Trophoblast cell (in vitro differentiated cells and primary cell): ENCODE measurements around the gene USP17L26.
"Not testable (repeated sequence)": the region's sequence is repeated elsewhere in the genome, so short reads cannot be mapped to it uniquely, and the experiment has no call there.

ENCODE experiments used
- DNase-seq, 2 donors: peaks; one replicate each; pipeline ENCODE4 v3.0.0-alpha.2; 2016
- H2AFZ ChIP-seq: 2 replicates; pipeline ENCODE4 v1.6.1; 2013; ENCODE audit warnings: low read length, moderate library complexity, mild to moderate bottlenecking; ENCODE audit not compliant: insufficient read depth, poor library complexity
- H2AK5ac ChIP-seq: 2 replicates; pipeline ENCODE4 v1.6.1; 2013; ENCODE audit warnings: mild to moderate bottlenecking, low read length
- H2BK120ac ChIP-seq: 2 replicates; pipeline ENCODE4 v1.6.1; 2013; ENCODE audit warnings: low read length, mild to moderate bottlenecking, moderate library complexity; ENCODE audit not compliant: insufficient read depth, poor library complexity
- H2BK12ac ChIP-seq: 2 replicates; pipeline ENCODE4 v1.6.1; 2013; ENCODE audit warnings: mild to moderate bottlenecking, low read length, moderate library complexity
- H2BK5ac ChIP-seq: 2 replicates; pipeline ENCODE4 v1.6.1; 2013; ENCODE audit warnings: low read length, low read depth, moderate library complexity, mild to moderate bottlenecking; ENCODE audit not compliant: poor library complexity
- H3K14ac ChIP-seq: 2 replicates; pipeline ENCODE4 v1.6.1; 2013; ENCODE audit warnings: mild to moderate bottlenecking, low read length
- H3K18ac ChIP-seq: 2 replicates; pipeline ENCODE4 v1.6.1; 2013; ENCODE audit warnings: mild to moderate bottlenecking, low read length
- H3K23ac ChIP-seq: 2 replicates; pipeline ENCODE4 v1.6.1; 2013; ENCODE audit warnings: low read length
- H3K27ac ChIP-seq: 2 replicates; pipeline ENCODE4 v1.5.1; 2013; ENCODE audit warnings: low read depth, mild to moderate bottlenecking, inconsistent platforms, low read length, moderate library complexity
- H3K27me3 ChIP-seq: 2 replicates; pipeline ENCODE4 v1.6.1; 2013; ENCODE audit warnings: inconsistent platforms, mild to moderate bottlenecking, low read length, moderate library complexity; ENCODE audit not compliant: insufficient read depth
- H3K36me3 ChIP-seq, 2 experiments: 1 replicate in 1 of 2; 2 replicates in 1 of 2; pipeline ENCODE4 v1.6.1; 2013; ENCODE audit warnings: low read length in 2 of 2, mild to moderate bottlenecking in 2 of 2, moderate library complexity in 1 of 2; ENCODE audit not compliant: insufficient read depth in 2 of 2, control insufficient read depth in 1 of 2
- H3K4ac ChIP-seq: 2 replicates; pipeline ENCODE4 v1.6.1; 2013; ENCODE audit warnings: low read depth, mild to moderate bottlenecking, low read length, moderate library complexity
- H3K4me1 ChIP-seq, 2 experiments: 1 replicate in 1 of 2; 2 replicates in 1 of 2; pipeline ENCODE4 v1.6.1; 2013; ENCODE audit warnings: low read length in 2 of 2, mild to moderate bottlenecking in 2 of 2, moderate library complexity in 1 of 2; ENCODE audit not compliant: insufficient read depth in 2 of 2, control insufficient read depth in 1 of 2
- H3K4me2 ChIP-seq: 2 replicates; pipeline ENCODE4 v1.6.1; 2013; ENCODE audit warnings: inconsistent platforms, mild to moderate bottlenecking, low read length, moderate library complexity
- H3K4me3 ChIP-seq: 2 replicates; pipeline ENCODE4 v1.5.1; 2013; ENCODE audit warnings: mild to moderate bottlenecking, low read depth, low read length, inconsistent platforms
- H3K79me1 ChIP-seq: one replicate; pipeline ENCODE4 v1.6.1; 2013; ENCODE audit warnings: low read length
- H3K79me2 ChIP-seq: 2 replicates; pipeline ENCODE4 v1.6.1; 2013; ENCODE audit warnings: low read length, mild to moderate bottlenecking; ENCODE audit not compliant: control insufficient read depth, insufficient read depth, poor library complexity
- H3K9ac ChIP-seq: 2 replicates; pipeline ENCODE4 v1.6.1; 2013; ENCODE audit warnings: mild to moderate bottlenecking, low read length
- H3K9me3 ChIP-seq: 2 replicates; pipeline ENCODE4 v1.6.1; 2013; ENCODE audit warnings: low read depth, mild to moderate bottlenecking, control low read depth, inconsistent platforms, low read length; ENCODE audit not compliant: insufficient read depth
- H4K12ac ChIP-seq: 2 replicates; pipeline ENCODE4 v1.6.1; 2013; ENCODE audit warnings: low read depth, mild to moderate bottlenecking, low read length, moderate library complexity
- H4K8ac ChIP-seq: 2 replicates; pipeline ENCODE4 v1.6.1; 2013; ENCODE audit warnings: low read depth, mild to moderate bottlenecking, low read length, moderate library complexity
- H4K91ac ChIP-seq: one replicate; pipeline ENCODE4 v1.6.1; 2013; ENCODE audit warnings: low read depth, mild to moderate bottlenecking, low read length, moderate library complexity
- WGBS: extraction: QIAGEN DNeasy Blood & Tissue Kit; methylation state at CpG from one replicate; pipeline ENCODE4 v1.1.7; 2013; ENCODE audit warnings: missing lambda C conversion rate; ENCODE audit not compliant: insufficient read length, insufficient coverage; ENCODE audit errors: extremely low coverage; 5-methylcytosine and 5-hydroxymethylcytosine counted together

USP17L26 gene

DNA sequence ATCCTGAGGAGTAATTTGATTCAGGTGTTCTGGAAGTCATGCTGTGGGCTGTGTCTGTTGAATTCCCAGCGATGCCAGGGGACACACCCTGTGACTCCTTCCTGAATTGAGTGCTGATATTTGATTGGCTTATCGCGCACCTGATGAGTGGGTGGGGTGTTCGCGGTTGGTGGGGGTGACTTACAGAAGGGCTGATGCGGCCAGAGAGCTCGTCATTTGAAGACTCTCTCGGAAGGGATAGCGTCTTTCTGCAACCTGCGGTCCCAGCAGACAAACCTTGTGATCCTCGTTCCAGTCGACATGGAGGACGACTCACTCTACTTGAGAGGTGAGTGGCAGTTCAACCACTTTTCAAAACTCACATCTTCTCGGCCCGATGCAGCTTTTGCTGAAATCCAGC lies 4.6 kb downstream of the USP17L26 start, which contains the start of gene USP17L5:
TSS of gene USP17L5 (plus strand) at position 301 of the 400 bp plus-strand sequence. CDS start at position 301, 0 bp downstream.
- not testable (repeated sequence) for H3K9ac ChIP-seq

GRCh38 chr4:9343848-9344247 lies 9.4 kb downstream of the USP17L26 start, which contains the start of gene USP17L27:
USP17L27 (plus strand) TSS chr4:9344148; CDS start chr4:9344148, 0 bp downstream.
- H4K12ac ChIP-seq, H3K79me1 ChIP-seq, H2BK5ac ChIP-seq, H3K4me3 ChIP-seq, H3K18ac ChIP-seq, DNase-seq, H3K27me3 ChIP-seq, H3K4me1 ChIP-seq, H3K9ac ChIP-seq, H4K91ac ChIP-seq, H3K23ac ChIP-seq, H2AK5ac ChIP-seq, H3K27ac ChIP-seq, H2BK12ac ChIP-seq, H3K14ac ChIP-seq, H4K8ac ChIP-seq, H3K4me2 ChIP-seq, H2BK120ac ChIP-seq, H3K9me3 ChIP-seq, H3K79me2 ChIP-seq, H3K36me3 ChIP-seq, H2AFZ ChIP-seq, H3K4ac ChIP-seq: not testable (repeated sequence)
- whole genome bisulfite sequencing: no CpG with 5 or more reads among the region's 15 CpGs

More for the DNA sequence above, 4.6 kb downstream of the USP17L26 start, which contains the start of gene USP17L5:
- not testable (repeated sequence) for H3K4ac ChIP-seq, H2BK12ac ChIP-seq, H3K4me2 ChIP-seq, H3K4me3 ChIP-seq, H2AFZ ChIP-seq, H4K8ac ChIP-seq, H3K9me3 ChIP-seq, H3K27me3 ChIP-seq, H2BK5ac ChIP-seq, H3K27ac ChIP-seq, H4K91ac ChIP-seq, H4K12ac ChIP-seq, H3K79me2 ChIP-seq, DNase-seq, H2AK5ac ChIP-seq, H3K79me1 ChIP-seq, H2BK120ac ChIP-seq, H3K4me1 ChIP-seq, H3K23ac ChIP-seq, H3K14ac ChIP-seq, H3K18ac ChIP-seq, H3K36me3 ChIP-seq
- WGBS: no CpG with 5 or more reads among the region's 15 CpGs

- not testable (repeated sequence) for H4K91ac ChIP-seq, H3K4me1 ChIP-seq, H3K79me2 ChIP-seq, H3K4me2 ChIP-seq, H3K36me3 ChIP-seq, H3K18ac ChIP-seq, H3K79me1 ChIP-seq, H3K9ac ChIP-seq, H3K9me3 ChIP-seq, H3K27ac ChIP-seq, H2AK5ac ChIP-seq, H2BK5ac ChIP-seq, H2AFZ ChIP-seq, H3K4me3 ChIP-seq, DNase-seq, H4K8ac ChIP-seq, H2BK120ac ChIP-seq, H3K27me3 ChIP-seq, H3K14ac ChIP-seq, H3K4ac ChIP-seq, H2BK12ac ChIP-seq, H4K12ac ChIP-seq, H3K23ac ChIP-seq
- WGBS: no CpG with 5 or more reads among the region's 15 CpGs
These were observed 14.1 kb downstream of the USP17L26 start, which contains the start of gene USP17L28 for GRCh38 chr4:9348593-9348992. USP17L28 (plus strand) TSS chr4:9348893; CDS start chr4:9348893, 0 bp downstream.

DNA sequence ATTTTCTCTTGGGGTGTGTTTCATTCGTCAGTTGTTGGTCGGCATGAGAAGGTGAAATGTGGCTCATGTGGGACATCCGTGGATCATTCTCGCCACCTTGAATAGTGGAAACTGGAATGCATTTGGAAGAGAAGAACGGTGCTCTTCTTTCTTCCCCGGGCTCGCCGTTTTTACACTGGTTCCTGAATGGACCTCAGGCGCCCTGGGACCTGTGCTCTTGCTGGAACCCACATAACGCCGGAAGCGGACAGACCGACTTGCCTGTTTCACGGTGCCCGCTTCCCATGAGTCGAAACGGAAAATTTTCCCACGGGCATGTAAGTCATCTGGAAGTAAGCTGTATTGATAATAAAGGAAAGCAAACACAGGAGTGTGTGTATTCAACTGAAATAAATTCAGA lies 16.4 kb downstream of the USP17L26 start:
- H2BK5ac ChIP-seq, H3K23ac ChIP-seq, H4K8ac ChIP-seq, H2AFZ ChIP-seq, H3K18ac ChIP-seq, H3K79me1 ChIP-seq, H3K4me1 ChIP-seq, H2AK5ac ChIP-seq, H3K27ac ChIP-seq, H4K12ac ChIP-seq, H4K91ac ChIP-seq, H3K4ac ChIP-seq, H3K4me2 ChIP-seq, H3K27me3 ChIP-seq, H3K79me2 ChIP-seq, H3K9me3 ChIP-seq, H2BK120ac ChIP-seq, H2BK12ac ChIP-seq, H3K4me3 ChIP-seq, DNase-seq, H3K36me3 ChIP-seq, H3K14ac ChIP-seq, H3K9ac ChIP-seq: not testable (repeated sequence)
- no CpG with 5 or more reads among the region's 18 CpGs for WGBS
